Pancreas (tissue), 10 donors: Measurements from ENCODE around the gene ASTE1. TPM values are rescaled to one million over a fixed set of nuclear protein-coding genes. Genes with fewer than 3 reads are reported as not detected.
A peak's percentile ranks its signal among the peaks of the same experiment; 100 is the strongest.

ENCODE experiments used
- ATAC-seq, 4 donors: fragments of 200-7000 bp; cut with Tn5 transposase; one replicate each; pipeline versions ENCODE4 v1.8.0 to v1.9.1; 2020; ENCODE audit warnings: mild to moderate bottlenecking in 4 of 4, moderate library complexity in 4 of 4
- DNase-seq, 6 donors: peaks; one replicate each; pipeline ENCODE4 v3.0.0-alpha.2; 2020
- FAIRE-seq: peaks from 2 replicates; lab custom pipeline; 2012; peaks lifted over from hg19 to GRCh38; lab: Jason Lieb, UNC
- H3K27ac ChIP-seq, 4 donors: fragments of 200-600 bp; sonication (generic); 1 replicate in 3 of 4; 2 replicates in 1 of 4; pipeline versions ENCODE4 v1.5.0 to v1.8.0; 2020
- H3K27me3 ChIP-seq, 4 donors: fragments of 200-600 bp; one replicate each; pipeline ENCODE4 v1.8.0; 2021
- H3K36me3 ChIP-seq, 3 donors: fragments of 200-600 bp; sonication (generic) in 1 of 3; one replicate each; pipeline versions ENCODE4 v1.5.0 to v1.8.0; 2020 to 2021
- H3K4me1 ChIP-seq, 3 donors: fragments of 200-600 bp; one replicate each; pipeline ENCODE4 v1.8.0; 2021
- H3K4me3 ChIP-seq, 4 donors: fragments of 200-600 bp; sonication (generic) in 2 of 4; one replicate each; pipeline versions ENCODE4 v1.5.0 to v1.8.0; 2020 to 2021
- H3K9me3 ChIP-seq, 4 donors: fragments of 200-600 bp; one replicate each; pipeline ENCODE4 v1.8.0; 2021
- WGBS, 2 donors: extraction: QIAGEN DNeasy Blood & Tissue Kit; methylation state at CpG; one replicate each; pipeline ENCODE4 v1.1.7; 2013; 5-methylcytosine and 5-hydroxymethylcytosine counted together
- intact Hi-C, 3 donors: fragments of 100-400 bp; cut with DNase I; formaldehyde crosslinking; loops; one replicate each; pipeline versions ENCODE4 v1.11.1 to v1.14.2; 2022
- polyA plus RNA-seq, 2 donors: library from polyadenylated mRNA; stranded (reverse); fragments of 200-250 nt; gene quantifications; one replicate each; pipeline ENCODE4 v1.2.3, GENCODE V29; 2013
- total RNA-seq, 6 donors: library from RNA; stranded (reverse); fragmentation: NEBNext Ultra II Directional in 4 of 6; extraction: Animal tissue kit (Norgen Biotek cat#: 25700) in 4 of 6; gene quantifications; one replicate each; pipeline versions ENCODE4 v1.2.1 to v1.2.4, GENCODE V29; 2021 to 2023
- TF ChIP-seq, protein P1 (sequence below), 4 donors: fragments of 200-600 bp; sonication (generic) in 3 of 4; IDR thresholded peaks; one replicate each; pipeline versions ENCODE4 v1.5.0 to v1.8.0; 2021; ENCODE audit warnings: antibody characterized with exemption in 4 of 4
- donor health status: healthy with polysubstance abuse.
- donor health status: DM: no; HTN: no; CAD: no; lungs with moderate emphysema.
- donor health status: DM: no; HTN: no; CAD: no.
- donor health status: control.
- donor health status: control.
- donor health status: Bipolar disorder and iron deficiency.
- donor health status: DM: yes; HTN: yes; CAD: no.
- donor health status: DM: no; HTN: no; CAD: no.
- donor health status: DM: no; HTN: no; CAD: no.
- donor health status: DM: yes; HTN: yes; CAD: no.

Gene ASTE1
- total and polyA plus RNA-seq, 8 donors, result 1.5 to 4.7 (median 3.2) TPM

DNA sequence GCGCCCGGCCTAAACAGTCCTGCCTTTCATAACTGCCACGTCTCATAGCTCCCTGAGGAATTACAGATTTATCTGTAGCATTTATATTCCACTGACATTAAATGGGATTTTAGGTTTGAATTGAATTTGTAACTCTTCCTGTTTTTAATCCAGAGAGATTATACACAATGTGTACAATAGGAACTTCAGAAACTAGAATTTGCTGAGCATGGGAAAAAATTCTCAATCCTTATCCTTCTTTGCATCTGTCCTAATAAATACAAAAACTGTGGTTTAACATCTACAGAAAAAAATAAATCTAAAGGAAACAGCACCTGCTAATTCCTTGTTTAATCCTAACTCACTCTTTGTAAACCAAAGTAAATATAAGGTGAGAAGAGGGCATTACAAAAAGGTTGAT lies 2.2 kb upstream of the ASTE1 start:
- TF ChIP-seq, protein P1, sequence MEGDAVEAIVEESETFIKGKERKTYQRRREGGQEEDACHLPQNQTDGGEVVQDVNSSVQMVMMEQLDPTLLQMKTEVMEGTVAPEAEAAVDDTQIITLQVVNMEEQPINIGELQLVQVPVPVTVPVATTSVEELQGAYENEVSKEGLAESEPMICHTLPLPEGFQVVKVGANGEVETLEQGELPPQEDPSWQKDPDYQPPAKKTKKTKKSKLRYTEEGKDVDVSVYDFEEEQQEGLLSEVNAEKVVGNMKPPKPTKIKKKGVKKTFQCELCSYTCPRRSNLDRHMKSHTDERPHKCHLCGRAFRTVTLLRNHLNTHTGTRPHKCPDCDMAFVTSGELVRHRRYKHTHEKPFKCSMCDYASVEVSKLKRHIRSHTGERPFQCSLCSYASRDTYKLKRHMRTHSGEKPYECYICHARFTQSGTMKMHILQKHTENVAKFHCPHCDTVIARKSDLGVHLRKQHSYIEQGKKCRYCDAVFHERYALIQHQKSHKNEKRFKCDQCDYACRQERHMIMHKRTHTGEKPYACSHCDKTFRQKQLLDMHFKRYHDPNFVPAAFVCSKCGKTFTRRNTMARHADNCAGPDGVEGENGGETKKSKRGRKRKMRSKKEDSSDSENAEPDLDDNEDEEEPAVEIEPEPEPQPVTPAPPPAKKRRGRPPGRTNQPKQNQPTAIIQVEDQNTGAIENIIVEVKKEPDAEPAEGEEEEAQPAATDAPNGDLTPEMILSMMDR (IDR thresholded peaks at IDR 0.05), result no peak
- FAIRE-seq, result no peak
- H3K4me3 ChIP-seq, result no peak overlapping the region
- no peaks in the 10 kb centered on the region for H3K9me3 ChIP-seq
- H3K27me3 ChIP-seq, result no peaks in the 10 kb centered on the region
- ATAC-seq, result no peak
- intact Hi-C loops, result no loop called here
- no peaks in the 10 kb centered on the region for H3K36me3 ChIP-seq
- DNase-seq, result no peak
- WGBS, 2 donors, result 90 to 94% methylated on average over 3 of the region's 3 CpGs
- H3K27ac ChIP-seq, result no peak overlapping the region
- H3K4me1 ChIP-seq, result peaks cover 5 to 11% (median 9%) of the 10 kb centered on the region in 3 donors

DNA sequence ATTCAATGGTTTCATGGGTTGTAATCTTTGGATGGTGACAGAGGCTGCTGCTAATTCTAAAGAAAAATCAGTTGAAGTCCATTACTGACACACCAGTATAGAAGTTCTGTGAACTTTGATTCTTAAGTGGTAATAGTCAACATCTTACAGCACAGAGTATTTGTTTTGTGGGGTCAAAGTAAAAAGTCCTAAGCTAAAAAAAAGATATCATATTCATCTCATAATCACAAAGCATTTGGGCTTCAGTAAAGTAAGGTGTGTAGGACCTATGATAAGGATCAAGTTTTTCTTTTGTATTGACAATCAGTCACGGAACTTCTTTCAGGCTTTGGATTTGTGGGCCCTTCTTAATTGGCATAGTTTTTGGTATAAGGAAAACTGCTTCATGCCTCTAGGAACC lies 1.1 kb downstream of the ASTE1 start:
- peaks cover 10 to 18% (median 15%) of the 10 kb centered on the region in 3 donors for H3K4me1 ChIP-seq
- intact Hi-C loops, result no loop called here
- WGBS, 2 donors, result 39 to 52% methylated on average over 1 of the region's 1 CpG
- ATAC-seq, result no peak
- TF ChIP-seq, protein P1 (IDR thresholded peaks at IDR 0.05), result no peak
- no peak overlapping the region for H3K27ac ChIP-seq
- H3K4me3 ChIP-seq, result peak overlapping the region in 3 of 4 donors; percentile 60 to 74 (median 62)
- no peaks in the 10 kb centered on the region for H3K36me3 ChIP-seq
- no peaks in the 10 kb centered on the region for H3K27me3 ChIP-seq
- no peak for FAIRE-seq
- no peaks in the 10 kb centered on the region for H3K9me3 ChIP-seq
- DNase-seq, result no peak

DNA sequence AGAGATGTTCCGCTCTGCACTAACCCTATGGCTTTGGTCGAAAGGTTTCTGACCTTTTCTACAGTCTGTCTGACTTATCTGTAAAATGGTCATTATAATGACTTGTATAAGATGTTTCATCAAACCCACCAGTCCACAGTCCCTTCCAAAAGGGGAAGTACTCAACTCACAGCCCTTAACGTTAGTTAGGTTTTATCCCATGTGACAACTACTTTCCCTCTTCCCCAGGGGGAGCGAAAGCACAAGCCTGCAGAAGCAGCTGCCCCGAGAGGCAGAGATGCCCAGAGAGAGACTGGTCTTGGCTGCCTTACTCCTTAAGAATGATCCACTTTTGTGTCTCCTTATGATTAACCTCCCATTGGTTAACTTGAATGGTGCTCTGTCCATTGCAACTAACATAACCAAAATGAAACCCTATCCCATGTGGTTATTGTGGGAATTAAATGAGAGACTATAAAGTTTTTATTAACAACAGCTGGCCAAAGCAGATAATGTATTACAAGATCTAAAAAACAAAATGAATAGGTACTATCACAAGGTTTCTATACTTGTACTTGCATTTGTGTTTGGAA lies 6.4 kb downstream of the ASTE1 start:
- Histone ChIP-seq H3K4me3 (no peak overlapping the region), H3K27me3 (no peaks in the 10 kb centered on the region), H3K4me1 (peaks cover 5 to 11% (median 10%) of the 10 kb centered on the region in 3 donors), H3K27ac (no peak overlapping the region), H3K9me3 (no peaks in the 10 kb centered on the region), H3K36me3 (peaks cover 0 to 9% (median 6%) of the 10 kb centered on the region in 3 donors)
- DNase-seq (no peak), FAIRE-seq (no peak), ATAC-seq (peak in 1 of 4 donors; percentile 37)
- TF ChIP-seq, protein P1 (IDR thresholded peaks at IDR 0.05), result no peak
- 89 to 93% methylated on average over 5 of the region's 5 CpGs for WGBS, 2 donors
- intact Hi-C loops, result no loop called here

DNA sequence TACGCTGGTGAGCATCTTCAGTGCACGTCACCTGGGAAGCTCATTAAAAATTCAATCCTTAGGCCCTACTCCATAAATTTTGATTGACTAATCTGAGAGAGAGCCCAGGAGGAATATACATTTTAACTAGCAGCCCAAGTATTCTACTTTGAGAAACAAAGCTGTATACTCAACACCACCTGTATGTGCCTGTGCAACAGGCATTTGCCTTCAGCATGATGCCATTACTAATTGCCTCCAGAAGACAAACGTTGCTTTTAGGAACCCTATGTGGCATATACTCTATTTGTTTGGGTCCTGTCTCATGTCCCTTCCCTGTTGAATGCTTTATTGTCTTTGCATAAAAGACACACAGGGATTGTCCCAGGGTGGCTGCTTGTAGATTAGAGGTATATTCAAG lies 7.7 kb downstream of the ASTE1 start:
- Histone ChIP-seq H3K27me3 (no peaks in the 10 kb centered on the region), H3K9me3 (no peaks in the 10 kb centered on the region), H3K36me3 (peaks cover 0 to 9% (median 6%) of the 10 kb centered on the region in 3 donors), H3K4me1 (peaks cover 3 to 8% (median 5%) of the 10 kb centered on the region in 3 donors), H3K4me3 (no peak overlapping the region), H3K27ac (no peak overlapping the region)
- FAIRE-seq (no peak), ATAC-seq (no peak), DNase-seq (no peak)
- 79 to 84% methylated on average over 3 of the region's 3 CpGs for WGBS, 2 donors
- intact Hi-C loops, result no loop called here
- TF ChIP-seq, protein P1 (IDR thresholded peaks at IDR 0.05), result no peak

DNA sequence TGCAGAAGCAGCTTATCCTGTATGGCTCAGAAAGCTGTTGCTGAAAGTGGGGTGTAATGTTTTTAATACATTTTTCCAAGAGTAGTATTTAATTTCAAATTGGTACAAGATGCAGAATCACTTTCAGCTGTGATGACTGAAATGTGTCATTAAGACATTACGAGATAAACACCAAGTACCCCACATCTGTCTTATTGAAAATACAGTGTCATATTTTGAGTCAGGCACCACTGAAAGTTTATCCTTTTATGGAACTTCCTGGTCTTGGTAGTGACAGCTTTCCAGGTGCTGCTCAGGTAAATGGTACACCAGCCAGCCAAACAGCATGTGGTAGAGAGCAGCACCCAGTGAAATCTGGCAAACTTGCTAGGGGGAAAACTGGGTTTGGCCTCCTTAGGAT lies 16.9 kb downstream of the ASTE1 start:
- Histone ChIP-seq H3K9me3 (no peaks in the 10 kb centered on the region), H3K4me3 (no peak overlapping the region), H3K36me3 (no peaks in the 10 kb centered on the region), H3K4me1 (no peaks in the 10 kb centered on the region), H3K27ac (no peak overlapping the region), H3K27me3 (no peaks in the 10 kb centered on the region)
- no peak for FAIRE-seq
- DNase-seq, result no peak
- no peak for ATAC-seq
- TF ChIP-seq, protein P1 (IDR thresholded peaks at IDR 0.05), result no peak
- intact Hi-C loops, result no loop called here
- WGBS, 2 donors, result 95 to 97% methylated on average over 1 of the region's 1 CpG
